ENCODE data around the gene ACTN1.

Gene ACTN1

GRCh38 chr14:68879841-68880575, 99.1 kb downstream of the ACTN1 start:
- Histone ChIP-seq H3K36me3 (ENCODE audit: control insufficient read depth, insufficient read depth, low read length) (peaks cover 68% of the 10 kb centered on the region), H3K27ac (ENCODE audit: low read length) (no peak overlapping the region), H3K27me3 (ENCODE audit: control insufficient read depth, insufficient read depth, low read length) (no peaks in the 10 kb centered on the region), H3K4me1 (ENCODE audit: control insufficient read depth, insufficient read depth, low read length) (no peaks in the 10 kb centered on the region; the same call in 1 of the 2 replicates), H3K4me3 (ENCODE audit: low read length) (no peak overlapping the region), H3K9me3 (ENCODE audit: control insufficient read depth, insufficient read depth, low read length) (no peaks in the 10 kb centered on the region)
- DNase-seq (ENCODE audit: low read depth, low spot score), result no peak
- no CpG with 5 or more reads among the region's 13 CpGs for WGBS (ENCODE audit: insufficient coverage, insufficient read length)

- Histone ChIP-seq H3K27me3 (ENCODE audit: control insufficient read depth, insufficient read depth, low read length) (no peaks in the 10 kb centered on the region), H3K36me3 (ENCODE audit: control insufficient read depth, insufficient read depth, low read length) (peaks cover 68% of the 10 kb centered on the region), H3K4me3 (ENCODE audit: low read length) (no peak overlapping the region), H3K9me3 (ENCODE audit: control insufficient read depth, insufficient read depth, low read length) (no peaks in the 10 kb centered on the region), H3K27ac (ENCODE audit: low read length) (no peak overlapping the region), H3K4me1 (ENCODE audit: control insufficient read depth, insufficient read depth, low read length) (no peaks in the 10 kb centered on the region; the same call in 1 of the 2 replicates)
- no peak for DNase-seq (ENCODE audit: low read depth, low spot score)
- no CpG with 5 or more reads among the region's 7 CpGs for WGBS (ENCODE audit: insufficient coverage, insufficient read length)
Observed at GRCh38 chr14:68879321-68879781, 99.8 kb downstream of the ACTN1 start.

GRCh38 chr14:68878908-68879307, 100.2 kb downstream of the ACTN1 start:
- H3K4me3 ChIP-seq (ENCODE audit: low read length), result no peak overlapping the region
- no peaks in the 10 kb centered on the region for H3K9me3 ChIP-seq (ENCODE audit: control insufficient read depth, insufficient read depth, low read length)
- H3K27ac ChIP-seq (ENCODE audit: low read length), result no peak overlapping the region
- WGBS (ENCODE audit: insufficient coverage, insufficient read length), result no CpG with 5 or more reads among the region's 20 CpGs
- H3K4me1 ChIP-seq (ENCODE audit: control insufficient read depth, insufficient read depth, low read length), result no peaks in the 10 kb centered on the region; the same call in 1 of the 2 replicates
- peaks cover 64% of the 10 kb centered on the region for H3K36me3 ChIP-seq (ENCODE audit: control insufficient read depth, insufficient read depth, low read length)
- no peaks in the 10 kb centered on the region for H3K27me3 ChIP-seq (ENCODE audit: control insufficient read depth, insufficient read depth, low read length)
- DNase-seq (ENCODE audit: low read depth, low spot score), result no peak

GRCh38 chr14:68877993-68878575, 101.0 kb downstream of the ACTN1 start:
- Histone ChIP-seq H3K27me3 (ENCODE audit: control insufficient read depth, insufficient read depth, low read length) (no peaks in the 10 kb centered on the region), H3K27ac (ENCODE audit: low read length) (no peak overlapping the region), H3K4me3 (ENCODE audit: low read length) (no peak overlapping the region), H3K4me1 (ENCODE audit: control insufficient read depth, insufficient read depth, low read length) (no peaks in the 10 kb centered on the region; the same call in 1 of the 2 replicates), H3K9me3 (ENCODE audit: control insufficient read depth, insufficient read depth, low read length) (no peaks in the 10 kb centered on the region), H3K36me3 (ENCODE audit: control insufficient read depth, insufficient read depth, low read length) (peaks cover 64% of the 10 kb centered on the region)
- DNase-seq (ENCODE audit: low read depth, low spot score), result no peak
- WGBS (ENCODE audit: insufficient coverage, insufficient read length), result no CpG with 5 or more reads among the region's 18 CpGs

GRCh38 chr14:68876976-68877375, 102.1 kb downstream of the ACTN1 start:
- Histone ChIP-seq H3K9me3 (ENCODE audit: control insufficient read depth, insufficient read depth, low read length) (no peaks in the 10 kb centered on the region), H3K4me1 (ENCODE audit: control insufficient read depth, insufficient read depth, low read length) (no peaks in the 10 kb centered on the region; the same call in 1 of the 2 replicates), H3K27ac (ENCODE audit: low read length) (no peak overlapping the region), H3K27me3 (ENCODE audit: control insufficient read depth, insufficient read depth, low read length) (no peaks in the 10 kb centered on the region), H3K4me3 (ENCODE audit: low read length) (no peak overlapping the region), H3K36me3 (ENCODE audit: control insufficient read depth, insufficient read depth, low read length) (peaks cover 62% of the 10 kb centered on the region)
- WGBS (ENCODE audit: insufficient coverage, insufficient read length), result no CpG with 5 or more reads among the region's 6 CpGs
- no peak for DNase-seq (ENCODE audit: low read depth, low spot score)

GRCh38 chr14:68874746-68875155, 104.4 kb downstream of the ACTN1 start:
- Histone ChIP-seq H3K4me3 (ENCODE audit: low read length) (no peak overlapping the region), H3K27ac (ENCODE audit: low read length) (no peak overlapping the region), H3K9me3 (ENCODE audit: control insufficient read depth, insufficient read depth, low read length) (no peaks in the 10 kb centered on the region), H3K36me3 (ENCODE audit: control insufficient read depth, insufficient read depth, low read length) (peaks cover 49% of the 10 kb centered on the region), H3K4me1 (ENCODE audit: control insufficient read depth, insufficient read depth, low read length) (no peaks in the 10 kb centered on the region; the same call in 1 of the 2 replicates), H3K27me3 (ENCODE audit: control insufficient read depth, insufficient read depth, low read length) (no peaks in the 10 kb centered on the region)
- WGBS (ENCODE audit: insufficient coverage, insufficient read length), result no CpG with 5 or more reads among the region's 37 CpGs
- no peak for DNase-seq (ENCODE audit: low read depth, low spot score)

GRCh38 chr14:68873376-68873775, 105.7 kb downstream of the ACTN1 start:
- H3K36me3 ChIP-seq (ENCODE audit: control insufficient read depth, insufficient read depth, low read length), result peaks cover 38% of the 10 kb centered on the region
- no peaks in the 10 kb centered on the region for H3K9me3 ChIP-seq (ENCODE audit: control insufficient read depth, insufficient read depth, low read length)
- DNase-seq (ENCODE audit: low read depth, low spot score), result no peak

GRCh38 chr14:68871392-68871791, 107.7 kb downstream of the ACTN1 start:
- Histone ChIP-seq H3K27me3 (ENCODE audit: control insufficient read depth, insufficient read depth, low read length) (no peaks in the 10 kb centered on the region), H3K36me3 (ENCODE audit: control insufficient read depth, insufficient read depth, low read length) (peaks cover 21% of the 10 kb centered on the region), H3K9me3 (ENCODE audit: control insufficient read depth, insufficient read depth, low read length) (no peaks in the 10 kb centered on the region), H3K4me3 (ENCODE audit: low read length) (no peak overlapping the region), H3K27ac (ENCODE audit: low read length) (no peak overlapping the region), H3K4me1 (ENCODE audit: control insufficient read depth, insufficient read depth, low read length) (no peaks in the 10 kb centered on the region)
- DNase-seq (ENCODE audit: low read depth, low spot score), result no peak
- no CpG with 5 or more reads among the region's 2 CpGs for WGBS (ENCODE audit: insufficient coverage, insufficient read length)

More at GRCh38 chr14:68873376-68873775, 105.7 kb downstream of the ACTN1 start:
- no CpG with 5 or more reads among the region's 5 CpGs for WGBS (ENCODE audit: insufficient coverage, insufficient read length)
- H3K4me3 ChIP-seq (ENCODE audit: low read length), result no peak overlapping the region
- H3K27ac ChIP-seq (ENCODE audit: low read length), result no peak overlapping the region
- no peaks in the 10 kb centered on the region for H3K27me3 ChIP-seq (ENCODE audit: control insufficient read depth, insufficient read depth, low read length)
- H3K4me1 ChIP-seq (ENCODE audit: control insufficient read depth, insufficient read depth, low read length), result no peaks in the 10 kb centered on the region

- Histone ChIP-seq H3K27ac (ENCODE audit: low read length) (no peak overlapping the region), H3K27me3 (ENCODE audit: control insufficient read depth, insufficient read depth, low read length) (no peaks in the 10 kb centered on the region), H3K36me3 (ENCODE audit: control insufficient read depth, insufficient read depth, low read length) (no peaks in the 10 kb centered on the region; the same call in 1 of the 2 replicates), H3K4me3 (ENCODE audit: low read length) (no peak overlapping the region), H3K4me1 (ENCODE audit: control insufficient read depth, insufficient read depth, low read length) (peaks cover 1% of the 10 kb centered on the region; the same call in 1 of the 2 replicates), H3K9me3 (ENCODE audit: control insufficient read depth, insufficient read depth, low read length) (no peaks in the 10 kb centered on the region)
- no peak for DNase-seq (ENCODE audit: low read depth, low spot score)
Observed at GRCh38 chr14:68866991-68867533, 112.0 kb downstream of the ACTN1 start.

- no peak for DNase-seq (ENCODE audit: low read depth, low spot score)
- H3K36me3 ChIP-seq (ENCODE audit: control insufficient read depth, insufficient read depth, low read length), result no peaks in the 10 kb centered on the region
- no CpG with 5 or more reads among the region's 2 CpGs for WGBS (ENCODE audit: insufficient coverage, insufficient read length)
- H3K27ac ChIP-seq (ENCODE audit: low read length), result no peak overlapping the region
- no peak overlapping the region for H3K4me3 ChIP-seq (ENCODE audit: low read length)
- H3K27me3 ChIP-seq (ENCODE audit: control insufficient read depth, insufficient read depth, low read length), result no peaks in the 10 kb centered on the region
- no peaks in the 10 kb centered on the region for H3K9me3 ChIP-seq (ENCODE audit: control insufficient read depth, insufficient read depth, low read length)
- peaks cover 1% of the 10 kb centered on the region; the same call in 1 of the 2 replicates for H3K4me1 ChIP-seq (ENCODE audit: control insufficient read depth, insufficient read depth, low read length)
Observed at GRCh38 chr14:68865542-68865941, 113.6 kb downstream of the ACTN1 start.

Measured in iPS DF 6.9 (cell line).